ENCODE data around the gene LRRC59. TPM values are rescaled to one million over a fixed set of nuclear protein-coding genes. Genes with fewer than 3 reads are reported as not detected.

Gene LRRC59
- total and polyA plus RNA-seq, 2 of the 13 experiments (the other 11 are each of a cell fraction or from before 2014, with no cell fraction given): 87.3 to 222 TPM

DNA sequence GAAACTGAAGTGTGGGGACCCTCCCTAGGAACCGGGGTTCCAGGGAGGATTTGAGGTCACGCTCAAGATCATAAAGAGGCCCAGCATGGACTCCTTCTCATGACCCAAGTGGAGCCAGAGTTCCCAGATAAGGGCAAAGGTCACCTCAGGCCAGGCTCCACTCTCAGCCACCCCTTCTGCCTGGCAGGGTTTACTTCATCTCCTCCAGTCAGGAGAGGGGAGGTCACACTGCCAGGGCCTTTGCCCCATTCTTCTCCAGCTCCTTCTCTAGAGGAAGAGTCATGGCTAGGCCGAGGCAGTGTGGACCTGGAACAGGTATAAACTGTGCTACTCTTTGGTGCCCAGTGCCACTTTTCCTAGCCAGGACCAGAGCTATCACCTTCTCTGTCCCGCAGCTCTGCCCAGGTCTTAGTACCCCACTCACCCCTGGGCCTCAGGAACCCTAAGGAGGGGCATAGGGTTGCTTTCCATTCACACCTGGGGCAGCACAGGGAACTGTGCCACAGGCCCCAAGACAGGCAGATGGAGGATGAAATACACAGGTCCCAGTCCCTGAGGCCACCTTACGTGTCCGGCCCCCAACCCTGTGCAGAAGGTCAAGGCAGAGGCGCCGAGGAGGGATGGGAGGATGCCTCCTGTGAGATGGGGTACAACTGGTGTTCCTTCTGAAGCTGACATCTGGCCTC, 27.8 kb upstream of the LRRC59 start (continued):
- TF ChIP-seq, protein P1, sequence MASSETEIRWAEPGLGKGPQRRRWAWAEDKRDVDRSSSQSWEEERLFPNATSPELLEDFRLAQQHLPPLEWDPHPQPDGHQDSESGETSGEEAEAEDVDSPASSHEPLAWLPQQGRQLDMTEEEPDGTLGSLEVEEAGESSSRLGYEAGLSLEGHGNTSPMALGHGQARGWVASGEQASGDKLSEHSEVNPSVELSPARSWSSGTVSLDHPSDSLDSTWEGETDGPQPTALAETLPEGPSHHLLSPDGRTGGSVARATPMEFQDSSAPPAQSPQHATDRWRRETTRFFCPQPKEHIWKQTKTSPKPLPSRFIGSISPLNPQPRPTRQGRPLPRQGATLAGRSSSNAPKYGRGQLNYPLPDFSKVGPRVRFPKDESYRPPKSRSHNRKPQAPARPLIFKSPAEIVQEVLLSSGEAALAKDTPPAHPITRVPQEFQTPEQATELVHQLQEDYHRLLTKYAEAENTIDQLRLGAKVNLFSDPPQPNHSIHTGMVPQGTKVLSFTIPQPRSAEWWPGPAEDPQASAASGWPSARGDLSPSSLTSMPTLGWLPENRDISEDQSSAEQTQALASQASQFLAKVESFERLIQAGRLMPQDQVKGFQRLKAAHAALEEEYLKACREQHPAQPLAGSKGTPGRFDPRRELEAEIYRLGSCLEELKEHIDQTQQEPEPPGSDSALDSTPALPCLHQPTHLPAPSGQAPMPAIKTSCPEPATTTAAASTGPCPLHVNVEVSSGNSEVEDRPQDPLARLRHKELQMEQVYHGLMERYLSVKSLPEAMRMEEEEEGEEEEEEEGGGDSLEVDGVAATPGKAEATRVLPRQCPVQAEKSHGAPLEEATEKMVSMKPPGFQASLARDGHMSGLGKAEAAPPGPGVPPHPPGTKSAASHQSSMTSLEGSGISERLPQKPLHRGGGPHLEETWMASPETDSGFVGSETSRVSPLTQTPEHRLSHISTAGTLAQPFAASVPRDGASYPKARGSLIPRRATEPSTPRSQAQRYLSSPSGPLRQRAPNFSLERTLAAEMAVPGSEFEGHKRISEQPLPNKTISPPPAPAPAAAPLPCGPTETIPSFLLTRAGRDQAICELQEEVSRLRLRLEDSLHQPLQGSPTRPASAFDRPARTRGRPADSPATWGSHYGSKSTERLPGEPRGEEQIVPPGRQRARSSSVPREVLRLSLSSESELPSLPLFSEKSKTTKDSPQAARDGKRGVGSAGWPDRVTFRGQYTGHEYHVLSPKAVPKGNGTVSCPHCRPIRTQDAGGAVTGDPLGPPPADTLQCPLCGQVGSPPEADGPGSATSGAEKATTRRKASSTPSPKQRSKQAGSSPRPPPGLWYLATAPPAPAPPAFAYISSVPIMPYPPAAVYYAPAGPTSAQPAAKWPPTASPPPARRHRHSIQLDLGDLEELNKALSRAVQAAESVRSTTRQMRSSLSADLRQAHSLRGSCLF (CRISPR knock-in tag; IDR thresholded peaks at IDR 0.05; ENCODE audit: borderline replicate concordance): 0 out of 2 replicates have a peak, but pooled peaks have one; percentile 20
- TF ChIP-seq ARID2 (CRISPR knock-in tag; IDR thresholded peaks at IDR 0.05; ENCODE audit: borderline replicate concordance) (peak; percentile 46; the same call in 1 of the 2 replicates), ATAD3A (CRISPR knock-in tag; IDR thresholded peaks at IDR 0.05) (no peak), SRSF1 (optimal IDR thresholded peaks at IDR 0.05; ENCODE audit: low read depth, low read length) (no peak), GZF1 (CRISPR knock-in tag; IDR thresholded peaks at IDR 0.05) (no peak), ZNF558 (CRISPR knock-in tag; IDR thresholded peaks at IDR 0.05; ENCODE audit: borderline replicate concordance) (0 out of 2 replicates have a peak, but pooled peaks have one; percentile 13), ZNF33A (CRISPR knock-in tag; IDR thresholded peaks at IDR 0.05; ENCODE audit: borderline replicate concordance) (no peak), GABPA (IDR thresholded peaks at IDR 0.05; ENCODE audit: low read depth, low read length) (no peak), GABPA (CRISPR knock-in tag; IDR thresholded peaks at IDR 0.05; ENCODE audit: low read depth) (no peak), ZNF883 (CRISPR knock-in tag; IDR thresholded peaks at IDR 0.05; ENCODE audit: not compliant biosample characterization) (peak; percentile 4), MEF2D (CRISPR knock-in tag; IDR thresholded peaks at IDR 0.05) (no peak), CEBPG (CRISPR knock-in tag; IDR thresholded peaks at IDR 0.05) (no peak), ZNF546 (CRISPR knock-in tag; conservative IDR thresholded peaks at IDR 0.05) (no peak), SOX6 (IDR thresholded peaks at IDR 0.05) (no peak), SOX6 (CRISPR knock-in tag; IDR thresholded peaks at IDR 0.05) (no peak), ZNF383 (CRISPR knock-in tag; IDR thresholded peaks at IDR 0.05; ENCODE audit: borderline replicate concordance) (no peak), NCOR1 (IDR thresholded peaks at IDR 0.05; ENCODE audit: borderline replicate concordance, low read length) (no peak), BRCA1 (CRISPR knock-in tag; IDR thresholded peaks at IDR 0.05) (no peak), RELA (CRISPR knock-in tag; IDR thresholded peaks at IDR 0.05) (peak; percentile 1; the same call in 1 of the 2 replicates), ARNT (IDR thresholded peaks at IDR 0.05) (no peak)
- TF ChIP-seq, protein P2, sequence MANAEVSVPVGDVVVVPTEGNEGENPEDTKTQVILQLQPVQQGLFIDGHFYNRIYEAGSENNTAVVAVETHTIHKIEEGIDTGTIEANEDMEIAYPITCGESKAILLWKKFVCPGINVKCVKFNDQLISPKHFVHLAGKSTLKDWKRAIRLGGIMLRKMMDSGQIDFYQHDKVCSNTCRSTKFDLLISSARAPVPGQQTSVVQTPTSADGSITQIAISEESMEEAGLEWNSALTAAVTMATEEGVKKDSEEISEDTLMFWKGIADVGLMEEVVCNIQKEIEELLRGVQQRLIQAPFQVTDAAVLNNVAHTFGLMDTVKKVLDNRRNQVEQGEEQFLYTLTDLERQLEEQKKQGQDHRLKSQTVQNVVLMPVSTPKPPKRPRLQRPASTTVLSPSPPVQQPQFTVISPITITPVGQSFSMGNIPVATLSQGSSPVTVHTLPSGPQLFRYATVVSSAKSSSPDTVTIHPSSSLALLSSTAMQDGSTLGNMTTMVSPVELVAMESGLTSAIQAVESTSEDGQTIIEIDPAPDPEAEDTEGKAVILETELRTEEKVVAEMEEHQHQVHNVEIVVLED (CRISPR knock-in tag; IDR thresholded peaks at IDR 0.05; ENCODE audit: borderline replicate concordance): no peak
- TF ChIP-seq, protein P3, sequence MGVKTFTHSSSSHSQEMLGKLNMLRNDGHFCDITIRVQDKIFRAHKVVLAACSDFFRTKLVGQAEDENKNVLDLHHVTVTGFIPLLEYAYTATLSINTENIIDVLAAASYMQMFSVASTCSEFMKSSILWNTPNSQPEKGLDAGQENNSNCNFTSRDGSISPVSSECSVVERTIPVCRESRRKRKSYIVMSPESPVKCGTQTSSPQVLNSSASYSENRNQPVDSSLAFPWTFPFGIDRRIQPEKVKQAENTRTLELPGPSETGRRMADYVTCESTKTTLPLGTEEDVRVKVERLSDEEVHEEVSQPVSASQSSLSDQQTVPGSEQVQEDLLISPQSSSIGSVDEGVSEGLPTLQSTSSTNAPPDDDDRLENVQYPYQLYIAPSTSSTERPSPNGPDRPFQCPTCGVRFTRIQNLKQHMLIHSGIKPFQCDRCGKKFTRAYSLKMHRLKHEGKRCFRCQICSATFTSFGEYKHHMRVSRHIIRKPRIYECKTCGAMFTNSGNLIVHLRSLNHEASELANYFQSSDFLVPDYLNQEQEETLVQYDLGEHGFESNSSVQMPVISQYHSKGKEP (CRISPR knock-in tag; IDR thresholded peaks at IDR 0.05): no peak
- TF ChIP-seq, protein P4, sequence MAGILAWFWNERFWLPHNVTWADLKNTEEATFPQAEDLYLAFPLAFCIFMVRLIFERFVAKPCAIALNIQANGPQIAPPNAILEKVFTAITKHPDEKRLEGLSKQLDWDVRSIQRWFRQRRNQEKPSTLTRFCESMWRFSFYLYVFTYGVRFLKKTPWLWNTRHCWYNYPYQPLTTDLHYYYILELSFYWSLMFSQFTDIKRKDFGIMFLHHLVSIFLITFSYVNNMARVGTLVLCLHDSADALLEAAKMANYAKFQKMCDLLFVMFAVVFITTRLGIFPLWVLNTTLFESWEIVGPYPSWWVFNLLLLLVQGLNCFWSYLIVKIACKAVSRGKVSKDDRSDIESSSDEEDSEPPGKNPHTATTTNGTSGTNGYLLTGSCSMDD (CRISPR knock-in tag; IDR thresholded peaks at IDR 0.05): no peak

Measured in HepG2 (cell line).